DOHH2 (cell line): ENCODE results near the gene ATP8B1.

Experiments
- H3F3A ChIP-seq: fragments of 200-600 bp; sonication (generic), shearing (Covaris generic); 2 replicates; pipeline ENCODE4 v1.6.0; 2016; ENCODE audit warnings: antibody characterized with exemption, mild to moderate bottlenecking; ENCODE audit not compliant: control insufficient read depth, insufficient read depth
- H3K27ac ChIP-seq: fragments of 200-600 bp; sonication (generic); 2 replicates; pipeline ENCODE4 v1.5.1; 2014; ENCODE audit warnings: low read depth, mild to moderate bottlenecking, low read length, moderate library complexity
- H3K27me3 ChIP-seq: fragments of 200-600 bp; sonication (generic); 2 replicates; pipeline ENCODE4 v1.6.1; 2014; ENCODE audit warnings: mild to moderate bottlenecking, low read length, mixed read lengths; ENCODE audit not compliant: control insufficient read depth
- H3K36me3 ChIP-seq: fragments of 200-600 bp; sonication (generic); 2 replicates; pipeline ENCODE4 v1.6.1; 2014; ENCODE audit warnings: mild to moderate bottlenecking, low read length, moderate library complexity, mixed read lengths; ENCODE audit not compliant: control insufficient read depth
- H3K4me1 ChIP-seq: fragments of 200-600 bp; sonication (generic); 2 replicates; pipeline ENCODE4 v1.6.1; 2014; ENCODE audit warnings: mild to moderate bottlenecking, low read length, mixed read lengths; ENCODE audit not compliant: control insufficient read depth
- H3K4me2 ChIP-seq: fragments of 200-600 bp; sonication (generic); 2 replicates; pipeline ENCODE4 v1.6.0; 2014; ENCODE audit warnings: mild to moderate bottlenecking, low read length, moderate library complexity
- H3K4me3 ChIP-seq: fragments of 200-600 bp; sonication (generic); 2 replicates; pipeline ENCODE4 v1.5.1; 2014; ENCODE audit warnings: mild to moderate bottlenecking, low read length, mixed read lengths
- H3K79me2 ChIP-seq: fragments of 200-600 bp; sonication (generic); 2 replicates; pipeline ENCODE4 v1.6.1; 2014; ENCODE audit warnings: mild to moderate bottlenecking, low read length, mixed read lengths; ENCODE audit not compliant: control insufficient read depth
- H3K9me2 ChIP-seq: fragments of 200-600 bp; sonication (generic); replicated peaks from 2 replicates; pipeline ENCODE4 v1.6.1; 2014; ENCODE audit warnings: mild to moderate bottlenecking, low read length, mixed read lengths; ENCODE audit not compliant: control insufficient read depth
- H3K9me3 ChIP-seq: fragments of 200-600 bp; sonication (generic); 2 replicates; pipeline ENCODE4 v1.6.1; 2014; ENCODE audit warnings: antibody characterized with exemption, low read length, mixed read lengths; ENCODE audit not compliant: control insufficient read depth, insufficient read depth
- H4K20me1 ChIP-seq: fragments of 200-600 bp; sonication (generic); 2 replicates; pipeline ENCODE4 v1.6.0; 2014; ENCODE audit warnings: low read depth, mild to moderate bottlenecking, antibody characterized with exemption, low read length, moderate library complexity; ENCODE audit not compliant: control insufficient read depth, insufficient read depth
- EZH2phosphoT487 ChIP-seq: fragments of 200-600 bp; sonication (generic); IDR thresholded peaks from 2 replicates; pipeline ENCODE4 v1.6.1; 2017; ENCODE audit warnings: borderline replicate concordance, mild to moderate bottlenecking, antibody characterized with exemption, low read length, moderate library complexity, mixed read lengths
- TF ChIP-seq, protein P1 (sequence below): fragments of 200-600 bp; sonication (generic); IDR thresholded peaks from one replicate; pipeline ENCODE4 v1.5.1; 2014; ENCODE audit warnings: antibody characterized with exemption, mild to moderate bottlenecking, low read depth, low read length; ENCODE audit not compliant: poor library complexity, severe bottlenecking

Gene ATP8B1

DNA sequence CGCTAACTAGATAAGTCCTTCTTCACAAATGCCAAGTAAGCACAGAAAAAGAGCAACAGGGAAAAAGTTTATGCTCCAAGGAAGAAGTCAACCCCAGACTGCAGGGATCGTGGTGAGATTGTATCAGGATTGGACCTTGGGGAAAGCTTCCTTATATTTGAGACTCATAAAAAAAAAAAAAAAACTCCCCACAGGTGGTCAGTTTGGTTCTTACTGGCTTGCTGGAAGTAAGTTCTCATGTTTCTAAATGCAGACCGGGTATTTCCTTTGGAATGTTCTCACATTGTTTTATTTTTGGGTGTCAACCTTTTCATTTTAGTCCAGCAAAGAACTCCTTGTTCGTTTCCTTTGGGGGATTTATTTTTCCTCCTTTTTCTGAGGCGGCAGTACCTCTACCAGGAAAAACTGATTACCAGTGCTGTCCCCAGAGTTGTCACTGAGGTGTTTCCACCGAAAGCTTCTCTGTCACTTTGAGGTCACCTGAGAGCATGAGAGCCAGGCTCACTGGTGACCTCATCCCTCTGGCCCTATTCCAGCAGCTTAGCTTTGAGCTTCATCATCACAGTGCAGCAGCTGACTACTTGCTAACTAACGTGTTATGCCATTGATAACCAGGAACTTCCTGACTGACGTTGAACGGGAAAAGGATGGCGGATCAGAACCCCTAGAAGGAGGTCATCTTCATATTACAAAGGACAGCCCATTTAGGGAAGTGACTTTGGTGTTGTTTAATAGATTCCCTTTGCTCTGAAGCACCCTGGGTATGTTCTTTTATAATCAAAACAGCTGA is 16.8 kb upstream of the ATP8B1 start:
- H3K9me2 ChIP-seq: no peaks in the 10 kb centered on the region
- no peaks in the 10 kb centered on the region; the same call in 1 of the 2 replicates for H3F3A ChIP-seq
- H3K79me2 ChIP-seq: no peaks in the 10 kb centered on the region
- no peak overlapping the region for H3K27ac ChIP-seq
- no peaks in the 10 kb centered on the region for H3K27me3 ChIP-seq
- H3K36me3 ChIP-seq: no peaks in the 10 kb centered on the region
- no peaks in the 10 kb centered on the region for H4K20me1 ChIP-seq
- no peaks in the 10 kb centered on the region for H3K9me3 ChIP-seq
- TF ChIP-seq EZH2phosphoT487: no peak
- TF ChIP-seq, protein P1, sequence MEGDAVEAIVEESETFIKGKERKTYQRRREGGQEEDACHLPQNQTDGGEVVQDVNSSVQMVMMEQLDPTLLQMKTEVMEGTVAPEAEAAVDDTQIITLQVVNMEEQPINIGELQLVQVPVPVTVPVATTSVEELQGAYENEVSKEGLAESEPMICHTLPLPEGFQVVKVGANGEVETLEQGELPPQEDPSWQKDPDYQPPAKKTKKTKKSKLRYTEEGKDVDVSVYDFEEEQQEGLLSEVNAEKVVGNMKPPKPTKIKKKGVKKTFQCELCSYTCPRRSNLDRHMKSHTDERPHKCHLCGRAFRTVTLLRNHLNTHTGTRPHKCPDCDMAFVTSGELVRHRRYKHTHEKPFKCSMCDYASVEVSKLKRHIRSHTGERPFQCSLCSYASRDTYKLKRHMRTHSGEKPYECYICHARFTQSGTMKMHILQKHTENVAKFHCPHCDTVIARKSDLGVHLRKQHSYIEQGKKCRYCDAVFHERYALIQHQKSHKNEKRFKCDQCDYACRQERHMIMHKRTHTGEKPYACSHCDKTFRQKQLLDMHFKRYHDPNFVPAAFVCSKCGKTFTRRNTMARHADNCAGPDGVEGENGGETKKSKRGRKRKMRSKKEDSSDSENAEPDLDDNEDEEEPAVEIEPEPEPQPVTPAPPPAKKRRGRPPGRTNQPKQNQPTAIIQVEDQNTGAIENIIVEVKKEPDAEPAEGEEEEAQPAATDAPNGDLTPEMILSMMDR: no peak
- 0 out of 2 replicates have a peak, but pooled peaks cover 3% of the 10 kb centered on the region for H3K4me1 ChIP-seq
- H3K4me3 ChIP-seq: no peak overlapping the region
- H3K4me2 ChIP-seq: no peak overlapping the region

DNA sequence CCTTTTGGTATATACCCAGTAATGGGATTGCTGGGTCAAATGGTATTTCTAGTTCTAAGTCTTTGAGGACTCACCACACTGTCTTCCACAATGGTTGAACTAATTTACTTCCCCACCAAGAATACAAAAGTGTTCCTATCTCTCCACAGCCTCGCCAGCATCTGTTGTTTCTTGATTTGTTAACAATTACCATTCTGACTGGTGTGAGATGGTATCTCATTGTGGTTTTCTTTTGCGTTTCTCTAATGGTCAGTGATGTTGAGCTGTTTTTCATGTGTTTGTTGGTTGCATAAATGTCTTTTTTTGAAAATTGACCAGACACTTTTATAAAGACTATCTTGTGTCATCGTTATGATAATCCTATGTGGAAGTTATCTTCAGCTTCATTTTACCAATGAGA is 16.0 kb upstream of the ATP8B1 start:
- Histone ChIP-seq H3K9me2 (no peaks in the 10 kb centered on the region), H3K9me3 (no peaks in the 10 kb centered on the region), H3K4me2 (no peak overlapping the region), H3K79me2 (no peaks in the 10 kb centered on the region), H4K20me1 (no peaks in the 10 kb centered on the region), H3K4me3 (no peak overlapping the region), H3F3A (no peaks in the 10 kb centered on the region; the same call in 1 of the 2 replicates), H3K4me1 (0 out of 2 replicates have a peak, but pooled peaks cover 3% of the 10 kb centered on the region), H3K27me3 (no peaks in the 10 kb centered on the region), H3K27ac (no peak overlapping the region), H3K36me3 (no peaks in the 10 kb centered on the region)
- no peak for TF ChIP-seq EZH2phosphoT487
- TF ChIP-seq, protein P1: no peak

DNA sequence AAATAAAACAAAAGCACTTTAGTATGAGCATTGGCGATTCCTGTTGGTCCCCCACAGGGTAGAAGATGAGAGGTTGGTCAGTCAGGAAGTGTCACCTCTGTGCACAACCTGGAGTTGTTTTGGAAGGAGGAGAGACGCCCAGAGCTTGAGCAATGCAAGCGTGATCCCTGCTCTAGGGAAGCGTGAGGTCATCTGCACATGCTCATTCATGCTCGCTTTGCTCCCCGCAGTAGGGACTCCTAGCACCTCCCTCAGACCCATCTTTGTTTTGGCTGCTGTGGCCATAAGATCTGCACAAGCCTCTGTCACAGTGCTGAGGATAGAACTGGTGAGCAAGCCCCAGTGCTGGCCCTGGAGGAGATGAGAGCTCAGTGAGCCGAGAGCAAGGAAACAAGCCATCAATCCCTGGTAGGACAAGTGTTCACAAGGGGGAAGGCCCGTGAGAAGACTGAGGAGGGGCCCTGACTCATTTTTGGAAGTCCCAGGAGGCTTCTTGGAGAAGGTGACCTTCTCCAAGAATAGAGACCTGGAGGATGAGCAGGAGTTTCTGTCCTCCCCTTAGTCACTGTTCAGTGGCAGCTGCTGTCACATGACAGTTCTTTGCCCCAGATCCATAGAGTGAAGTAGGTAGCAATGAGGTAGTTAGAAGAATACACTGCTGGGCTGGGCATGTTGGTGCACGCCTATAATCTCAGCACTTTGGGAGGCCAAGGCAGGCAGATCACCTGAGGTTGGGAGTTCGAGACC is 13.3 kb upstream of the ATP8B1 start:
- Histone ChIP-seq H3K4me2 (no peak overlapping the region), H3K4me1 (no peaks in the 10 kb centered on the region), H3K4me3 (no peak overlapping the region), H3K79me2 (no peaks in the 10 kb centered on the region), H3K36me3 (no peaks in the 10 kb centered on the region), H3K9me3 (peaks cover 12% of the 10 kb centered on the region; the same call in 1 of the 2 replicates), H3F3A (no peaks in the 10 kb centered on the region), H3K27ac (no peak overlapping the region), H4K20me1 (no peaks in the 10 kb centered on the region), H3K27me3 (no peaks in the 10 kb centered on the region), H3K9me2 (no peaks in the 10 kb centered on the region)
- TF ChIP-seq, protein P1: no peak
- TF ChIP-seq EZH2phosphoT487: no peak
